CD4-positive, alpha-beta T cell treated with Interleukin-4 for 1 hour (primary cell): ENCODE measurements around the gene RFX1.

ENCODE experiments used
- DNase-seq, 2 donors: peaks; one replicate each; pipeline ENCODE4 v3.0.0-alpha.2; 2020 to 2022

The RFX1 gene

GRCh38 chr19:13960863-13961784 is 45.0 kb downstream of the RFX1 start:
- DNase-seq, result no peak

- DNase-seq, result peak in 1 of 2 donors; percentile 36
Measured at GRCh38 chr19:13959962-13960862, 45.9 kb downstream of the RFX1 start.

GRCh38 chr19:13959141-13959961 is 46.8 kb downstream of the RFX1 start:
- DNase-seq, result no peak

GRCh38 chr19:13958043-13958442 is 48.1 kb downstream of the RFX1 start:
- no peak for DNase-seq

GRCh38 chr19:13957051-13957450 is 49.1 kb downstream of the RFX1 start:
- DNase-seq, result no peak

GRCh38 chr19:13956365-13956744 is 49.8 kb downstream of the RFX1 start:
- no peak for DNase-seq

GRCh38 chr19:13955662-13956364 is 50.3 kb downstream of the RFX1 start:
- DNase-seq, result no peak

- no peak for DNase-seq
Measured at GRCh38 chr19:13954185-13954584, 51.9 kb downstream of the RFX1 start.

- no peak for DNase-seq
Measured at GRCh38 chr19:13952931-13953531, 53.1 kb downstream of the RFX1 start.

GRCh38 chr19:13952154-13952930 is 53.8 kb downstream of the RFX1 start, which contains the start of gene DCAF15:
DCAF15 (plus strand) TSS chr19:13952509; CDS start chr19:13952513, 4 bp downstream.
- DNase-seq, result peak; percentile 100

- no peak for DNase-seq
Measured at GRCh38 chr19:13951799-13952153, 54.3 kb downstream of the RFX1 start.

- no peak for DNase-seq
Measured at GRCh38 chr19:13951043-13951442, 55.1 kb downstream of the RFX1 start.

- no peak for DNase-seq
Measured at GRCh38 chr19:13946414-13946813, 59.7 kb downstream of the RFX1 start.

- DNase-seq, result no peak
Measured at GRCh38 chr19:13942023-13942684, 64.0 kb downstream of the RFX1 start.

GRCh38 chr19:13938301-13939064 is 67.6 kb downstream of the RFX1 start, which contains the start of gene PODNL1:
PODNL1 (minus strand) TSS chr19:13938417; CDS start chr19:13938181, 236 bp downstream.
- DNase-seq, result no peak

GRCh38 chr19:13937479-13938300 is 68.4 kb downstream of the RFX1 start:
- DNase-seq, result no peak

- no peak for DNase-seq
Measured at GRCh38 chr19:13935765-13936510, 70.2 kb downstream of the RFX1 start.

- no peak for DNase-seq
Measured at GRCh38 chr19:13934785-13935109, 71.4 kb downstream of the RFX1 start.
